HG02981 (cell line): ENCODE results near the gene TMEM243.
"Not testable (repeated sequence)": the region's sequence is repeated elsewhere in the genome, so short reads cannot be mapped to it uniquely, and the experiment has no call there.

ENCODE experiments used
- ATAC-seq: cut with Tn5 transposase; IDR thresholded peaks from one replicate; pipeline ENCODE4 v1.9.1; 2021; ENCODE audit warnings: mild to moderate bottlenecking, moderate library complexity; ENCODE audit not compliant: unreplicated experiment

TMEM243 gene

DNA sequence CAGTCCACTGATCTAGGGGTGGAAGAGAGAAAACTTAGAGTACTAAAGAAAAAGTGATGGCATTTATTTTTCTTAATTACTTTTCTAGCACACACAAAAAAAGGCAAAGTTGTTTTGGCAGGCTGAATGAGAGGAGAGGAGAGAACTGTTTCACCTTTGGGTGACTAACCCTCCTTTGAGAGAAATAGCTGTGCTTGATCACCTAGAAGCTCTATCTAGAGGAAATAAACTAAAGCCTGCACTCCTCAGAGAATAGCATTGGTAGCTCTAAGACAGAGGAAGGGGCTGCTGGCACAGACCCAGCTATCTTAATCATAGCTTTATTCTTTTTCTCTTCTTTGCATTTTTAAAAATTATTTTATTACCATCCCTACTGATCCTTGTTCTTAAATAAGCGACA is 6.3 kb downstream of the TMEM243 start:
- ATAC-seq, result no peak

DNA sequence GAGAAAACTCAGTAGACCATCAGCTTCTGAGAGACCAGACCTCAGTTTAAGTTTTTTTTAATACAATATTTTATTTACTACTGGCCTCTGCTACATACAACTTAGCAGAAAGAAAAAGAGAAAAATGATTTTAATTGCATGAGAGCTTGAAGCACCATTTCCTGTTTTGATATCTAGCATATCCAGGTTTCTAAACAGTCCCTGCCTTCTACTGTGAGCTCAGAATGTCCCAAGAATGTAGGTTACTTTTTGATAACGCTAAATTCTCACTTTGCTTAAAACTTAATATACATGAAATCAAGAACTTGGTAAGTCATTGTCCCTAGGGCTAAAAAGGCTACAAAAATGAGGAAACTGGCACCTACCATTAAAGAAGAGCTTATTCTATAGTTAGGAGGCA is 7.0 kb downstream of the TMEM243 start:
- no peak for ATAC-seq

DNA sequence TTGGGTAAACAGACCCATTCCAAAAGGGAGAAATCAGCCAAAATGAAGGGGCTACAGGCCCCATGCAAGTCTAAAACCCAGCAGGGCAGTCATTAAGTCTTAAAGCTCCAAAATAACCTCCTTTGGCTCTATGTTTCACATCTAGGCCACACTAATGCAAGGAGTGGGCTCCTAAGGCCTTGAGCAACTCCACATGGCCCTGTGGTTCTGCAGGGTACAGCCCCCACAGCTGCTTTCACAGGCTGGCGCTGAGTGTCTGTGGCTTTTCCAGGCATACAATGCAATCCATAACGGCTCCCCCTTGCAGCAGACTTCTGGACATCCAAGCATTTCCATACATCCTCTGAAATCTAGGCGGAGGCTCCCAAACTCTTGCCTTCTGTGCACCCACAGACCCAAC is 9.0 kb downstream of the TMEM243 start:
- no peak for ATAC-seq

- no peak for ATAC-seq
These were observed 10.1 kb downstream of the TMEM243 start for GRCh38 chr7:87209295-87209924.

DNA sequence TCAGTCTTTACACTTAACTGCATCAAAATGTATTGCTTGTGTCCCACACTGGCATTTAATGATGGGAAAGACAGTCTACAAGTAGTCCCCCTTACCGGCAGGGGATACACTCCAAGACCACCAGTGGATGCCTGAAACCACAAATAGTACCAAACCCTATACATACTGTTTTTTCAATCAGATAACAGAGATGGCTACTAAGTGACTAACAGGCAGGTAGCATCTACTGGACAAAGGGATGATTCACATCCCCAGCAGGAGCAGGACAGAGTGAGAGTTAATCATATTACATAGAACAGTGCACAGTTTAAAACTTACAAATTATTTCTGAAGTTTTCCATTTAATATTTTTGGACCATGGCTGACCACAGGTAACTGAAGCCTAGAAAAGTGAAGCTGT is 13.2 kb downstream of the TMEM243 start:
- ATAC-seq, result no peak

DNA sequence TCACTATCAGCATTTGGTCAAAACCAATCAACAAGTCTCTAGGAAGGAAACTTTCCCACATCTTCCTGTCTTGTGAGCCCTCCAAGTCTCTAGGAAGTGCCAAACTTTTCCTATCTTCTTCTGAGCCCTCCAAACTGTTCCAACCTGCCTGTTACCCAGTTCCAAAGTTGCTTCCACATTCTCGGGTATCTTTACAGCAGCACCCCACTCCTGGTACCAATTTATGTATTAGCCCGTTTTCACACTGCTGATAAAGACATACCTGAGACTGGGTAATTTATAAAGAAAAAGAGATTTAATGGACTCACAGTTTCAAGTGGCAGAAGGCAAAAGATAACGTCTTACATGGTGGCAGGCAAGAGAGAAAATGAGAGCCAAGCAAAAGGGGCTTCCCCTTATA is 13.8 kb downstream of the TMEM243 start:
- not testable (repeated sequence) for ATAC-seq

DNA sequence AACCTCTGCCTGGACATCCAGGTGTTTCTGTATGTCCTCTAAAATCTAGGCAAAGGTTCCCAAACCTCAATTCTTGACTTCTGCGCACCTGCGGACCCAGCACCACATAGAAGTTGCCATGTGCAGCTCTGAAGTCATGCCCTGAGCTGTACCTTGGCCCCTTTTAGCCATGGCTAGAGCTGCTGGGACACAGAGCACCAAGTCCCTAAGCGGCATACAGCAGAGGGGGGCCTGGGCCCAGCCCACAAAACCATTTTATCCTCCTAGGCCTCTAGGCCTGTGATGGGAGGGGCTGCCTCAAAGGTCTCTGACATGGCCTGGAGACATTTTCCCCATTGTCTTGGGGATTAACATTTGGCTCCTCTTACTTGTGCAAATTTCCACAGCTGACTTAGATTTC is 14.6 kb downstream of the TMEM243 start:
- no peak for ATAC-seq

DNA sequence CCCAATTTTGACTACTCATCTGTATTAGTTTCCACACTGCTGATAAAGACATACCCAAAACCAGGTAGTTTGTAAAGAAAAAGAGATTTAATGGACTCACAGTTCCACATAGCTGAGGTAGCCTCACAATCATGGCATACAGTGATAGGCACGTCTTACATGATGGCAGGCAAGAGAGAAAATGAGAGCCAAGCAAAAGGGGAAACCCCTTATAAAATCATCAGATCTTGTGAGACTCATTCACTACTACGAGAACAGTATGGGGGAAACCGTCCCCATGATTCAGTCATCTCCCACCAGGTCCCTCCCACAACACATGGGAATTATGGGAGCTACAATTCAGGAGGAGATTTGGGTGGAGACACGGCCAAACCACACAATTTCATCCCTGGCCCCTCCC is 15.6 kb downstream of the TMEM243 start:
- ATAC-seq, result not testable (repeated sequence)

DNA sequence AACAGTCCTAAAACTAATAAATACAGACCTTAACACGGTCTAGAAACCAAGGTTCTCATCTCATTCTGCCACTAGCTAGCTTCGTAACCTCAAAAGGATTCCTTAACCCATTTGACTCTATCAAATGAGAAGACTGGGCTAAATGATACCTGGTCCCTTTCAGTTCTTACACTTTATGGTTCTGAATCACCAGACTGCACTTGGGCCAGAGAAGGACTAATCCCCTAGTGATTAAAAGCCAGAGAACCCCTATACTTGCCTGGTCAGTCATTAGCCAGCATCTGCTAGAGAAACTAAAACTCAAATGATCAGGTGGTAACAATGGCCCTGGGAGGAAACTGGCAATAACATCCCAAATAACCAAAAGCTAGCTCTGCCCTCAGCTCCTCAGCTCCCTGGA is 16.8 kb downstream of the TMEM243 start:
- ATAC-seq, result peak; percentile 64

GRCh38 chr7:87202208-87202607 is 17.3 kb downstream of the TMEM243 start:
- no peak for ATAC-seq

DNA sequence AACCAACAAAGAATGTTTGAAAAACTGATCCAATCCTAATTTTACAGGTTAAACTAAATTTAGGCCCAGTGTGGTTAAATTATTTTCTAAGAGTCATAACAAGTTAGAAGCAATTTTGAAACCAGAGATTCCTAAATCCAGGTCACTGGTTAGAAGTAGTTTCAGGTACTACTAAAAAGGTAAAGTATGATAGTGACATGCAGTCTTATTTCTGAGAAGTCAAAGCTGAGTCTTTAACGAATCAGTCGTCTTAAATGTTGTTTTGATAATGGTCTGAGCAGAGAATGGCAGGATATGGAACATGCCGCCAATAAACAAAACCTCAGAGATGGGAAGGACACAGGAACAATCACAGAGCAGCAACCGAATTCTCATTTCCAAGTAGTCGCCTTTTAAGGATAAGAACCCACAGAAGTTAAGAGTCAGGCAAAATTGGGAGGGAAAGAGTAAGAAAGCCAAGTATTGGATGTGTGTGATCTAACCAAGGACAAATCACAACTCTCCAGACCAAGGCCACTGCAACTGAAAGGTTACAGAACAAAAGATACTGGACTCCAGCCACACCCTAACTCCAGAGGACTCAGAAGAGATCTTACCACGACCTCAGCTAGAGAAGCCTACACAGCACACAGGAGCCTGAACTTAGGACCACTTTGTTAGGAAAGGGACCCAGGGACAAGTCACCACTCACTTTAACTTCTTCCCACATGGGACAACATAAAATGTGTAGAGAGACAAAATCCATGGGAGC is 19.7 kb downstream of the TMEM243 start:
- no peak for ATAC-seq

GRCh38 chr7:87199241-87199640 is 20.3 kb downstream of the TMEM243 start:
- ATAC-seq, result no peak

DNA sequence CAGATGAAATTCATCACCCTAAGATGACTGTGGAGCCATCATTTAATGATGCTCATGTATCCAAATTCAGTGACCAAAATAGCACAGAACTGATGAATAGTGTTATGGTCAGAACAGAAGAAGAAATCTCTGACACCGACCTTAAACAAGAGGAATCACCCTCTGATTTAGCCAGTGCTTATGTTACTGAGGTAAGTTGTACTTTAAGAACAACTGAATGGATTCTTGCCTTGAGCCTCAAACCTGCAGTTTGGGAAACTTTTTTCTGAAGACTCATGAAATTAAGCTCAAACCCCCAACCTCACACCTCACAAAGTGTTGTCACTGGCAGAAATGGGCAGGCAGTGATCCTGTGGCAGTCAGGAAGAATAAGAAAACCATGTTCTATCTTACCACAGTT is 25.6 kb downstream of the TMEM243 start:
- ATAC-seq, result no peak

GRCh38 chr7:87192784-87193487 is 26.6 kb downstream of the TMEM243 start:
- ATAC-seq, result no peak

GRCh38 chr7:87190783-87191182 is 28.7 kb downstream of the TMEM243 start:
- no peak for ATAC-seq

DNA sequence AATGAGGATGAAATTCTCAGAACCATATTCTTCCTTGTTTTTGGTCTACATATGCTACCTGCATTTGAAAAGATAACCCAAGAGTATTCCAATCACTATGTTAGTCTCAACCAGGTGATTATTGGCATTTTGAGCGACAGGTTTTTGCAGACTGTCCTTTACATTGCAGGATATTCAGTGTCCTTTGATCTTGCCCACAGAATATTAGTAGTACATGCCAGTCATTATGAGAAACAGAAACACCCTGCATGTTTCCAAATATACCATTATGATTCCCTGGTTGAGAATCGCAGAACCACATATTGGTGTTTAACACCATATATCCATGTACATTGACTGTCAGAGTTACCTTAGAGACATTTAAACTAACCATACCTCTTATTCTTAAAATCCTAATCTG is 30.6 kb downstream of the TMEM243 start:
- ATAC-seq, result no peak

- ATAC-seq, result no peak
These were observed 32.4 kb downstream of the TMEM243 start for GRCh38 chr7:87187120-87187519.

GRCh38 chr7:87179180-87179579 is 40.4 kb downstream of the TMEM243 start:
- ATAC-seq, result no peak

DNA sequence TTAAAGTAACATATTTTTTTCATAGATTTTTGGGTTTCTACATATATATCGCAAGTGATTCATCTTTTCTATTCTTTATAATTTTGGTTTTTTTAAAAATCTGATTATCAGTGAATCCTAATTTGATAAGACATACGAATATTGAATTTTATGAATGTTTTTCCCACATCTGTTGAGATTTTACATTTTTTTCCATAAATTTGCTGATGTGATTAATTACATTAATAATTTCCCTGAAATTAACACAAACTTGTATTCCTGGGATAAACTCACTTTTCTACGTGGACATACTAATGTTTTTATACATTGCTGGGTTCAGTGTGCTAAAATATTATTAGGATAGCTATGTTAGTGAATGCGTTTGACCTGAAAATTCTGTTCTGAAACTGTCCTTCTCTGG is 41.2 kb downstream of the TMEM243 start:
- ATAC-seq, result no peak

GRCh38 chr7:87173471-87173870 is 46.1 kb downstream of the TMEM243 start:
- no peak for ATAC-seq

- ATAC-seq, result no peak
These were observed 48.1 kb downstream of the TMEM243 start for GRCh38 chr7:87171282-87171934.

DNA sequence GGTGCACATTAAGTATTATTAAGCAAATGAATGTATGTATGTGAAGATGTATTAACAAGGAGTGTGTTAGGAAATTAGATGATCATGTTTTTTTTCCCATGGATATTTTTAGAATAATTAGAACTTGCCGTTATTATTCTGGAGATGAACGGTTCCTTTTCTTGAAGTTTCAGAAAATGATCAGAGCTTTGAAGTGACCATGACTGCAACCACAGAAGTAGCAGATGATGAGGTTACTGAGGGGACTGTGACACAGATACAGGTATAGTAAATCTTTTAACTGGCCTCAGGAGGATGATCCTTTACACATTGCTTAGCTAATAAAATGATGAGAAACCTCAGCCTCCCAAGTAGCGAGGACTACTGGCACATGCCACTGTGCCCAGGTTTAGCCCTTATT is 48.7 kb downstream of the TMEM243 start:
- no peak for ATAC-seq
